Measurements from ENCODE around the gene MGAT4B. TPM values are rescaled to one million over a fixed set of nuclear protein-coding genes. Genes with fewer than 3 reads are reported as not detected.
A peak's percentile ranks its signal among the peaks of the same experiment; 100 is the strongest.

Gene MGAT4B
- polyA plus RNA-seq, 2 donors = 59.2 to 66.8 TPM

DNA sequence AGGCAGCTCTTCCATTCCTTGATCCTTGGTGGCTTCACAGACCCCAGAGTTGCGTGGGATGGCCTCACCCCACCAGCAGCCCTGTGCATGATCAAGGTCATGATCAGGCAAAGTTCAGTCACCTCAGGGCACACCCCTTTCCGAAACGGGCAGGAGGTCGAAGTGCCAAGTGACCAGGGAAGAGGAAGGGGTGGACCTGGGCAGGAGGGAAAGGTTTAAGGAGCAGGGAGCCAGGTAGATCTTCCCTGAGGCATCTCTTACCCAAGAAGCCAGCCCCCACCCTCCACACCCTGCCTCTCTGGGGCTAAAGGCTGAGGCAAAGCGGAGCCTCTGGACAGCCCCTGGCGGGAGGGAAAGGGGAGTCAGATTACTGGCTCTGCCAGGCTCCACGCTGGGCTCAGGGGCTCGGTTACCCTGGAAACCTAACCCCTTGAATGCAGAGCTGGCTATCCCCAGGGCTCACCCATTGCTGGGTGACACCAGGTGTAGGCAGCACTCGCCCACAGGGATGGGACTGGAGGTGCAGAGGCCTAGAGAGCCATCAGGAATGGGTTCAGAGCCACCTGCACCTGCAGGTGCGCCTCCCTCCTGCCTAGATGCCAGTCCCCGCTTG, 3.6 kb downstream of the MGAT4B start:
- Histone ChIP-seq H3K9me3 (ENCODE audit: control insufficient read depth in 2 of 2, insufficient read depth in 1 of 2, low read depth in 1 of 2, low read length in 1 of 2) (no peaks in the 10 kb centered on the region), H3K36me3 (ENCODE audit: control insufficient read depth in 2 of 2, insufficient read depth in 2 of 2, low read length in 1 of 2) (peaks cover 4 to 29% of the 10 kb centered on the region in 2 donors), H3K27me3 (ENCODE audit: control insufficient read depth in 1 of 2, insufficient read depth in 2 of 2, low read length in 2 of 2) (no peaks in the 10 kb centered on the region), H3K27ac (ENCODE audit: low read depth in 2 of 2, low read length in 1 of 2) (peak overlapping the region; percentile 0 to 66), H3K4me1 (ENCODE audit: control insufficient read depth in 2 of 2, insufficient read depth in 2 of 2, low read length in 1 of 2) (peaks cover 9 to 31% of the 10 kb centered on the region in 2 donors), H3K4me3 (ENCODE audit: low read depth in 1 of 2, low read length in 2 of 2) (no peak overlapping the region)
- 64 to 65% methylated on average over 11 of the region's 11 CpGs for WGBS, 2 donors

DNA sequence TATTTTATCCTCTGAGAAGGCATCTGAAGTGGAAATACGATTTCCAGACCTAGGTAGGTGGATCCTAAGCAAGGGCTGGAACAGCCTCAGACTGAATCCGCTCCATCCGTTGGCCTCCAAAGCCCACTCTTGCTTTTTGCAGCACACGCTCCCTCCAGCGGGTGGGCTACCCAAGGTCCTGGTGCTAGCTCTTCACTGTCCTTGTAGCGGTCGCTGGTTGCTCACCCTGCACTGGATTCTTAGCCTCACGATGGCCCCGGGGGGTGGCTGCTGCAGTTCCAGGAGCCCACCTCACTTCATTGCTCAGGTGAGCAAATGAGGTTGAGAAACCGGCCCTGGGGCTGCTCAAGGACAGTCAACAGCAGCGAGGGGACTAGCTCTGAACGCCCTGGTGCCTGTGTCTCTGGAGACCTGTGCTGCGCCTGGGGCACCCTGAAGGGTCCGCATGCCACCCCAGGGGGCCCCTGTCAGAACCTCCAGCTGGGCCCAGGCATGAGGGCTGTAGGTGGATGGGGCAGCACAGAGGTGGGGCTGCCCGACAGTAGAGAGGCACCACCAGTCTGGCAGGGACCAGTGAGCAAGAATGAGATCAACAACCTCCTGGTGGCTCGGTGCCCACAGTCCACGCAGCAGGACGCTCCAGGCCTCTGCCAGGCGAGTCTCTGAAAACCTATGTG, 4.3 kb downstream of the MGAT4B start:
- Histone ChIP-seq H3K27ac (ENCODE audit: low read depth in 2 of 2, low read length in 1 of 2) (peak overlapping the region; percentile 27 to 66), H3K36me3 (ENCODE audit: control insufficient read depth in 2 of 2, insufficient read depth in 2 of 2, low read length in 1 of 2) (peaks cover 4 to 31% of the 10 kb centered on the region in 2 donors), H3K4me1 (ENCODE audit: control insufficient read depth in 2 of 2, insufficient read depth in 2 of 2, low read length in 1 of 2) (peaks cover 9 to 32% of the 10 kb centered on the region in 2 donors), H3K9me3 (ENCODE audit: control insufficient read depth in 2 of 2, insufficient read depth in 1 of 2, low read depth in 1 of 2, low read length in 1 of 2) (no peaks in the 10 kb centered on the region), H3K4me3 (ENCODE audit: low read depth in 1 of 2, low read length in 2 of 2) (no peak overlapping the region), H3K27me3 (ENCODE audit: control insufficient read depth in 1 of 2, insufficient read depth in 2 of 2, low read length in 2 of 2) (no peaks in the 10 kb centered on the region)
- WGBS, 2 donors = 80 to 82% methylated on average over 19 of the region's 19 CpGs

DNA sequence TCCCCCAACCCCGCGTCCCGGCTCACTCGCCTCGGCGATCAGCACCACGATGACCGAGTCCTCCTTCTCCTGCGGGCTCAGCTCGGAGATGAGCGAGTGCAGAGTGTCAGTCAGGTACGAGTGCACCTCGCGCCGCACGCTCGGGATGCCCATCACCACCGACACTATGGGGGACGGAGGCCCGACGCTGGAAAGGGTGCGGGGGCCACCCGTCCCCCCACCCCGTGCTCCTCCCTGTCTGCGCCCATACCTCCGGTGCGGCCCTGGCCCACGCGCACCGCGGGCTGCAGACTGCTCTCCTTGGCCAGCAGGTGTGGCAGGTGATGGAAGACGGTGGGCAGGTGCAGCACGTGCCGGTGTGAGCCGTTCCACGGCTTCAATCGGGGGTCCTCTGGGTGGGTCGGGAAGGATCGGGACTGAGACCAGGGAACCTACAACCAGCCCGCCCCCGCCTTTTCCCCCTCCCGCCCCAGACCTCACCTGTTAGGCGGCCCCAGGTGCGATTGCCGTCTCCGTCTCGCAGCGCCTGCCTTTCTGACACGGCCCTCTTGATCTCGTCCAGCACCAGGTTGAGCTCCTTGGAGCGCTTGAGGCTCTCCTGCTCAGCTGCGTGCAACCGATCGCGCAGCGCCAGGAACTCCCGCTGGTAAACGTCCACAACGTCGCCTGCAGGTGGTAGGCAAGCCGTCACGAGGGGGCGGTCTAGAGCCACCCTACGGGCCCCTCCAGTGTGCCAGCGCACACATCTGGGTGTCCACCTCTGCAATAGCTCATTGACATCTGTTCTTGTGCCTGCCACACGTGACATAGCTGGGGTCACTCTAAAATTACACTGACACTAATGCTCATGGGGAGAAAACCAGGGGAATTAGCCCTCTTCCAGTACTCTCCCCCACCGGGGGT, 5.1 kb downstream of the MGAT4B start:
- WGBS, 2 donors = 60 to 61% methylated on average over 67 of the region's 67 CpGs
- H3K4me1 ChIP-seq (ENCODE audit: control insufficient read depth in 2 of 2, insufficient read depth in 2 of 2, low read length in 1 of 2) = peaks cover 11 to 38% of the 10 kb centered on the region in 2 donors
- no peaks in the 10 kb centered on the region for H3K9me3 ChIP-seq (ENCODE audit: control insufficient read depth in 2 of 2, insufficient read depth in 1 of 2, low read depth in 1 of 2, low read length in 1 of 2)
- no peaks in the 10 kb centered on the region for H3K27me3 ChIP-seq (ENCODE audit: control insufficient read depth in 1 of 2, insufficient read depth in 2 of 2, low read length in 2 of 2)
- no peak overlapping the region for H3K4me3 ChIP-seq (ENCODE audit: low read depth in 1 of 2, low read length in 2 of 2)
- H3K27ac ChIP-seq (ENCODE audit: low read depth in 2 of 2, low read length in 1 of 2) = no peak overlapping the region
- peaks cover 4 to 34% of the 10 kb centered on the region in 2 donors for H3K36me3 ChIP-seq (ENCODE audit: control insufficient read depth in 2 of 2, insufficient read depth in 2 of 2, low read length in 1 of 2)

DNA sequence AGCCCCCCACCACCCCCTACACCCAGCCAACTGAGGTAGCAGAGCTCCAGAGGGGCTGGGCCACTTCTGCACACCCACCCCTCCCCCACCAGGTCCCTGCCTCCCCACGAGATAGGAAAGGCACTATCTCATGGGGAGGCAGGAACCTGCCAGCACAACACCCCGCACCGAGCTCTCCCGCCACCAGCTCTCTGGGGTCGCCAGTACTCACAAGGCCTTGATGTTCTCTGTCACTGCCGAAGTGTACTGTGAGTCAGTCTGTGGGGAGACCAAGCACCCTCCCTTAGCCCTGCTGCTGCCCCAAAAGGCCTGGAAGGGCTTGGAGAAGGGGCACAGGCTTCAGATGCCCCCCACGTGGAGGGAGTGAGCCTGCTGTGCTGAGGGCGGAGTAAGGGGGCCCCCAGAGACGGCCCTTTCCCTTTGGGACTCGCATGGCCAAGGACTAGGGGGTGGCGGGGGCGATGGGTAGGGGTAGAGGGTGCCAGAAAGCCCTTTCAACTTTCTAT, 5.9 kb downstream of the MGAT4B start:
- no peak overlapping the region for H3K4me3 ChIP-seq (ENCODE audit: low read depth in 1 of 2, low read length in 2 of 2)
- peaks cover 11 to 40% of the 10 kb centered on the region in 2 donors for H3K4me1 ChIP-seq (ENCODE audit: control insufficient read depth in 2 of 2, insufficient read depth in 2 of 2, low read length in 1 of 2)
- no peaks in the 10 kb centered on the region for H3K27me3 ChIP-seq (ENCODE audit: control insufficient read depth in 1 of 2, insufficient read depth in 2 of 2, low read length in 2 of 2)
- H3K9me3 ChIP-seq (ENCODE audit: control insufficient read depth in 2 of 2, insufficient read depth in 1 of 2, low read depth in 1 of 2, low read length in 1 of 2) = no peaks in the 10 kb centered on the region
- H3K27ac ChIP-seq (ENCODE audit: low read depth in 2 of 2, low read length in 1 of 2) = no peak overlapping the region
- peaks cover 4 to 34% of the 10 kb centered on the region in 2 donors for H3K36me3 ChIP-seq (ENCODE audit: control insufficient read depth in 2 of 2, insufficient read depth in 2 of 2, low read length in 1 of 2)
- WGBS, 2 donors = 85 to 86% methylated on average over 12 of the region's 12 CpGs

DNA sequence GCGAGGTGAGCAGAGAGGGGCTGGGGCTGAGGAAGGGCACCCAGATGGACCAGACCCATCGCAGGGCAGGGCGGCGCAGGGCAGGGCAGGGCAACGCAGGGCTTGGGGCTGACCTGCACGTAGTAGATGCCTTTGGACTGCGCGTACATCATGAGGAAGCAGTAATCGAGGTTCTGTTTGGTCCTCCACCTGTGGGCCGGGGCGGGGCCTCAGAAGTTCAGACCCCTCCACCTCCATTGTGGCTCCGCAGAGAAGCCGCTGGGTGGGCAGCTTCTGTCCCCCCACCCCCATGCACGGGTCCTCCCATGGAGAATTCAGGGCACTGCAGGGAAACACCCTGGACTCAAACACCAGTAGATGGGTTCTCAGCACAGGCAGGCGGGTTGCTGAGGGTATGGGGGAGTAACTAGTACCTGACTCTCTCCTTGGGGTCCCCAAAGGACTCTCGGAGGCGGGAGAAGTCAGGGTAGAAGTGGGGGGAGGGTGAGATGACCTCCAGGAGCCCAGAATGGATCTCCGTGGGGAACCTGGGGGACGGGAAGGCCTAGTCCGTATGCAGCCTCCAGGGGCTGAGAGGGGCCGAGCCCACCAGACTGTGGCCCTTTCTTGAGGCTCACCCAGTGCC, 6.5 kb downstream of the MGAT4B start:
- Histone ChIP-seq H3K27me3 (ENCODE audit: control insufficient read depth in 1 of 2, insufficient read depth in 2 of 2, low read length in 2 of 2) (no peaks in the 10 kb centered on the region), H3K27ac (ENCODE audit: low read depth in 2 of 2, low read length in 1 of 2) (no peak overlapping the region), H3K9me3 (ENCODE audit: control insufficient read depth in 2 of 2, insufficient read depth in 1 of 2, low read depth in 1 of 2, low read length in 1 of 2) (no peaks in the 10 kb centered on the region), H3K4me3 (ENCODE audit: low read depth in 1 of 2, low read length in 2 of 2) (no peak overlapping the region), H3K4me1 (ENCODE audit: control insufficient read depth in 2 of 2, insufficient read depth in 2 of 2, low read length in 1 of 2) (peaks cover 11 to 37% of the 10 kb centered on the region in 2 donors), H3K36me3 (ENCODE audit: control insufficient read depth in 2 of 2, insufficient read depth in 2 of 2, low read length in 1 of 2) (peaks cover 4 to 34% of the 10 kb centered on the region in 2 donors)
- 94 to 95% methylated on average over 19 to 21 of the region's 21 CpGs for WGBS, 2 donors

DNA sequence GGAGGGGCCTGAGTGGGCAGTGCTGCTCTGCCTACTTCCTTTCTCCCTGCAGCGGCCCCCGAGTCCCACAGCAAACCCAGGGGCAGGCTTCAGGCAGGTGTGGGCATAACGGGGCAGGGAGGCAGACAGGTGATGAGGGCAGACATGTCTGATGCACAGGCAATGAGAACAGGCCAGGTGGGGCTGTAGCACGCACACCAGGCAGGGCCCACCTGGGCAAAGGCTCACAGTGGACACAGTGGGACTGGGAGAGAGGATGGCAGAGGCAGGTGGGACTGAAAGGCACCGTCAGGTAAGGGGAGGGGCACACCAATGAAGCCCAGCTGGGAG, 7.1 kb downstream of the MGAT4B start:
- no peaks in the 10 kb centered on the region for H3K9me3 ChIP-seq (ENCODE audit: control insufficient read depth in 2 of 2, insufficient read depth in 1 of 2, low read depth in 1 of 2, low read length in 1 of 2)
- H3K27ac ChIP-seq (ENCODE audit: low read depth in 2 of 2, low read length in 1 of 2) = no peak overlapping the region
- no peaks in the 10 kb centered on the region for H3K27me3 ChIP-seq (ENCODE audit: control insufficient read depth in 1 of 2, insufficient read depth in 2 of 2, low read length in 2 of 2)
- peaks cover 7 to 33% of the 10 kb centered on the region in 2 donors for H3K4me1 ChIP-seq (ENCODE audit: control insufficient read depth in 2 of 2, insufficient read depth in 2 of 2, low read length in 1 of 2)
- WGBS, 2 donors = 84 to 87% methylated on average over 5 of the region's 5 CpGs
- peaks cover 4 to 34% of the 10 kb centered on the region in 2 donors for H3K36me3 ChIP-seq (ENCODE audit: control insufficient read depth in 2 of 2, insufficient read depth in 2 of 2, low read length in 1 of 2)
- no peak overlapping the region for H3K4me3 ChIP-seq (ENCODE audit: low read depth in 1 of 2, low read length in 2 of 2)

DNA sequence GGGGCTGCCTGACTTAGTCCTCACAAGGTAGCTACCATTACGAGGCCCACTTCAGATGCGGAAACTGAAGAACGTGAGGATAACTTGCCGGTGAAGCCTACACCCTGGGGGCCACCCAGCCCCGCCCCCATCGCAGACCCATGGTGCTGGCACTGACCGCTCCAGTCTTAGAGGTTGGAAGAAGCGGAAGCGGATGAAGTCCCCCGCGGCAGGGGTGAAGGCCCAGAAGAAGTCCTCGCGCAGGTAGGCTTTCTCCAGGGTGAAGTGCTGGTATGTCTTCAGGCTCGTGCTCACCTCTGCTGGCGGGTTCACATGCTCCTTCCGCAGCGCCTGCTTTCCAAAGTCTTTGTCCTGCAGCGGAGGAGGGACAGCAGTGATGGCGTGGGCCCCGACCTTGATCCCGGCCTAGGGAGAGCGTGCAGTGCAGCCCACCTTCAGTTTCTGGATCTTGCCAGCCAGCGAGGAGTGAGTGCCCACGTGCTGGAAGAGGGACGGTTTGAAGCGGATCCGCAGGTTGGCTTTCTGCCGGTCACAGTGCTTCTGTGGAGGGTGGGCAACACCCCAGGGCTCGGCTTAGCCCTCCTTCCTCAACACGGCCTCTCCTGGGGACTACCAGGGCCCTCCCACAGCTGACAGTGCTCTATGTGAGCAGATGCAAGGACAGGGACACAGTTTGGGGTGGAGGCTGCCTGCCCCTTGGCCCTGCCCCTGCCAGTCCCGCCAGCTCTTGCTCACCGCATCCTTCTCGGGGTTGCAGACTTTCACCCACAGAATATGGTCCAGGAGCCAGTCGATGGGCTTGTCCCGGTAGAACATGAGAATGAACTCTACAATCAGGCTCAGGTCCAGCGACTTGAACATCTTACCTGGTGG, 7.7 kb downstream of the MGAT4B start:
- H3K27ac ChIP-seq (ENCODE audit: low read depth in 2 of 2, low read length in 1 of 2) = no peak overlapping the region
- WGBS, 2 donors = 92 to 96% methylated on average over 36 of the region's 36 CpGs
- H3K4me1 ChIP-seq (ENCODE audit: control insufficient read depth in 2 of 2, insufficient read depth in 2 of 2, low read length in 1 of 2) = peaks cover 3 to 33% of the 10 kb centered on the region in 2 donors
- H3K9me3 ChIP-seq (ENCODE audit: control insufficient read depth in 2 of 2, insufficient read depth in 1 of 2, low read depth in 1 of 2, low read length in 1 of 2) = no peaks in the 10 kb centered on the region
- no peak overlapping the region for H3K4me3 ChIP-seq (ENCODE audit: low read depth in 1 of 2, low read length in 2 of 2)
- H3K36me3 ChIP-seq (ENCODE audit: control insufficient read depth in 2 of 2, insufficient read depth in 2 of 2, low read length in 1 of 2) = peaks cover 4 to 34% of the 10 kb centered on the region in 2 donors
- H3K27me3 ChIP-seq (ENCODE audit: control insufficient read depth in 1 of 2, insufficient read depth in 2 of 2, low read length in 2 of 2) = no peaks in the 10 kb centered on the region

DNA sequence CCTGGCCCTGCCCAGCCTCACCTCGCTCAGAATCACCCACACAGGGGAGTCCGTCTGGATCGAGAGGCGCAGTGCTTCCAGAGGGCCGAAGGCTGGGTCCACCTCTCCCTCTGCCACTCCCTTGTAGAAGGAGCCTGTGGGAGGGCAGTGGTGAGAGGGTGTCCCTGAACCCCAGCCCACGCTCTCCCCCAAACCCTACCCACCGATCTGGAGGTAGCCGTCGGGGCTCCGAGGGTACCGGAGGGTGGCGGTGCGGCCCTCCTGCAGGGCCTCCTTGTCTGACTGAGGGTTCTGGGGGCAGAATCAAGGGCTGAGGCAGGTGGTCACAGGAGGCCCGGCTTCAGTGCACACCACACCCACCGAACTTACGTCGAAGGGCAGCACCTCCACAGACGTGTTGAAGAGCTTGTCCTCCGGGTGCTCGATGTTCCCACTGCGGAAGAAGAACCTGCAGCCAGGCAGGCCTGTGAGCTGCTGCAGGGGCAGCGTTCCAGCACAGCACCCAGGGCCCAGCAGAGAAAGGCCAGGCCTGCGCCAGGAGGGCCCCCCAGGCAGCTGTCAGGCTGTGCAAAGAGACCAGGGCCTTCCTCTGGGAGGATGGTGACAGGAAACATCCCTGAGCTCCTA, 8.4 kb downstream of the MGAT4B start:
- no peak overlapping the region for H3K4me3 ChIP-seq (ENCODE audit: low read depth in 1 of 2, low read length in 2 of 2)
- no peaks in the 10 kb centered on the region for H3K9me3 ChIP-seq (ENCODE audit: control insufficient read depth in 2 of 2, insufficient read depth in 1 of 2, low read depth in 1 of 2, low read length in 1 of 2)
- H3K4me1 ChIP-seq (ENCODE audit: control insufficient read depth in 2 of 2, insufficient read depth in 2 of 2, low read length in 1 of 2) = peaks cover 3 to 34% of the 10 kb centered on the region in 2 donors
- peaks cover 4 to 34% of the 10 kb centered on the region in 2 donors for H3K36me3 ChIP-seq (ENCODE audit: control insufficient read depth in 2 of 2, insufficient read depth in 2 of 2, low read length in 1 of 2)
- 92 to 93% methylated on average over 23 of the region's 23 CpGs for WGBS, 2 donors
- H3K27me3 ChIP-seq (ENCODE audit: control insufficient read depth in 1 of 2, insufficient read depth in 2 of 2, low read length in 2 of 2) = no peaks in the 10 kb centered on the region
- H3K27ac ChIP-seq (ENCODE audit: low read depth in 2 of 2, low read length in 1 of 2) = no peak overlapping the region
